ENCODE data around the gene FHIT. TPM values are rescaled to one million over a fixed set of nuclear protein-coding genes. Genes with fewer than 3 reads are reported as not detected.

The FHIT gene
- total RNA-seq, 4 donors from 2014 or later: 5.0 to 15.3 (median 8.3) TPM

DNA sequence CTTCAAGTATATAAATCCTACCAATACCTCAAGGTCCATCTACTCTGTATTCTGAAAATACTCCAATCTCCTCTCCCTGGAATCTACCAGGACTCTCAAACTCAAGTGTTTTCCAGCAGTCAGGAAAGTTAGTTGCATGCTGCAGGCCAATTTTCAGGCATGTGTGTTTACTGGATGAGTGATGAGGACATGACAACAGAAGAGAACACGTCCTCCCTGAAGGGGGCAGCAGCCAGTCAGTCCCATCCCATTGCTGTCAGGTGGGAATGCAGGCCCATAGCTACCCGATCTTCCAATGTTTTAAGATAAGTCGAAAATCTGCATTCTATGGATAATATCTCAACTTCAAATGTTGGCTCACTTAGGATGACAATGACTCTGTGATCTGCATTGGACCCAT, 496.2 kb downstream of the FHIT start:
- intact Hi-C loops (cut with DNase I; ENCODE audit: low total_unique reads): no loop called here
- no peak overlapping the region for H3K4me3 ChIP-seq (ENCODE audit: low read depth, poor library complexity, severe bottlenecking)
- no peak for TF ChIP-seq POLR2A (IDR thresholded peaks at IDR 0.05)
- TF ChIP-seq, protein P1, sequence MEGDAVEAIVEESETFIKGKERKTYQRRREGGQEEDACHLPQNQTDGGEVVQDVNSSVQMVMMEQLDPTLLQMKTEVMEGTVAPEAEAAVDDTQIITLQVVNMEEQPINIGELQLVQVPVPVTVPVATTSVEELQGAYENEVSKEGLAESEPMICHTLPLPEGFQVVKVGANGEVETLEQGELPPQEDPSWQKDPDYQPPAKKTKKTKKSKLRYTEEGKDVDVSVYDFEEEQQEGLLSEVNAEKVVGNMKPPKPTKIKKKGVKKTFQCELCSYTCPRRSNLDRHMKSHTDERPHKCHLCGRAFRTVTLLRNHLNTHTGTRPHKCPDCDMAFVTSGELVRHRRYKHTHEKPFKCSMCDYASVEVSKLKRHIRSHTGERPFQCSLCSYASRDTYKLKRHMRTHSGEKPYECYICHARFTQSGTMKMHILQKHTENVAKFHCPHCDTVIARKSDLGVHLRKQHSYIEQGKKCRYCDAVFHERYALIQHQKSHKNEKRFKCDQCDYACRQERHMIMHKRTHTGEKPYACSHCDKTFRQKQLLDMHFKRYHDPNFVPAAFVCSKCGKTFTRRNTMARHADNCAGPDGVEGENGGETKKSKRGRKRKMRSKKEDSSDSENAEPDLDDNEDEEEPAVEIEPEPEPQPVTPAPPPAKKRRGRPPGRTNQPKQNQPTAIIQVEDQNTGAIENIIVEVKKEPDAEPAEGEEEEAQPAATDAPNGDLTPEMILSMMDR (IDR thresholded peaks at IDR 0.05): no peak
- DNase-seq (ENCODE audit: low spot score in 2 of 2): no peak
- 70 to 83% methylated on average over 3 of the region's 3 CpGs for WGBS, 2 donors

DNA sequence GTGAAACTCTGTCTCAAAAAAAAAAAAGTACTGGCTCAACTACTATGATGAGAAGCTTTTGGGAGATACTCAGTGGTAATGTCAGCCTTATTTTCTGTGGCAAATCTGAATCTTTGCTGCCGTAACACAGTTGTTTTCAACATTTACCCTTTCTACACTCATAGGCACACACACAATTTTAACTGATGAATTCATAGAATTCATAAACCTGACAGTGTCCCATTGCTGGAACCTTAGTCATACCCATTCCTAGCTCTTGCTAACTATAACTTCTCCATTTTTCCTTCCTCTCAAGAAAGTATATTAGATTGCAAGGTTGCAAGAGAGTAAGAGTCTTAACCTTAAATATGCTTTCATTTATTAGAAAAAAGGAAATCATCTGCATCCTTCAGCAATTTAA, 496.6 kb downstream of the FHIT start:
- DNase-seq (ENCODE audit: low spot score in 2 of 2): no peak
- H3K4me3 ChIP-seq (ENCODE audit: low read depth, poor library complexity, severe bottlenecking): no peak overlapping the region
- WGBS, 2 donors: 92 to 97% methylated on average over 1 of the region's 1 CpG
- TF ChIP-seq POLR2A (IDR thresholded peaks at IDR 0.05): no peak
- TF ChIP-seq, protein P1 (IDR thresholded peaks at IDR 0.05): no peak
- intact Hi-C loops (cut with DNase I; ENCODE audit: low total_unique reads): loop anchor here (5.0 kb wide), 1 partner anchor 107 kb away; no protein-coding TSS in a partner anchor

GRCh38 chr3:60752809-60753208, 498.4 kb downstream of the FHIT start:
- DNase-seq (ENCODE audit: low spot score in 2 of 2): no peak
- H3K4me3 ChIP-seq (ENCODE audit: low read depth, poor library complexity, severe bottlenecking): no peak overlapping the region
- no peak for TF ChIP-seq POLR2A (IDR thresholded peaks at IDR 0.05)
- TF ChIP-seq, protein P1 (IDR thresholded peaks at IDR 0.05): no peak
- WGBS, 2 donors: 49 to 60% methylated on average over 3 of the region's 3 CpGs
- intact Hi-C loops (cut with DNase I; ENCODE audit: low total_unique reads): loop anchor here (5.0 kb wide), 1 partner anchor 106 kb away; no protein-coding TSS in a partner anchor

- no peak overlapping the region for H3K4me3 ChIP-seq (ENCODE audit: low read depth, poor library complexity, severe bottlenecking)
- WGBS, 2 donors: 57 to 68% methylated on average over 3 of the region's 3 CpGs
- DNase-seq (ENCODE audit: low spot score in 2 of 2): no peak
- intact Hi-C loops (cut with DNase I; ENCODE audit: low total_unique reads): no loop called here
- TF ChIP-seq POLR2A (IDR thresholded peaks at IDR 0.05): no peak
- TF ChIP-seq, protein P1 (IDR thresholded peaks at IDR 0.05): no peak
Observed at GRCh38 chr3:60746695-60747416, 504.4 kb downstream of the FHIT start.

DNA sequence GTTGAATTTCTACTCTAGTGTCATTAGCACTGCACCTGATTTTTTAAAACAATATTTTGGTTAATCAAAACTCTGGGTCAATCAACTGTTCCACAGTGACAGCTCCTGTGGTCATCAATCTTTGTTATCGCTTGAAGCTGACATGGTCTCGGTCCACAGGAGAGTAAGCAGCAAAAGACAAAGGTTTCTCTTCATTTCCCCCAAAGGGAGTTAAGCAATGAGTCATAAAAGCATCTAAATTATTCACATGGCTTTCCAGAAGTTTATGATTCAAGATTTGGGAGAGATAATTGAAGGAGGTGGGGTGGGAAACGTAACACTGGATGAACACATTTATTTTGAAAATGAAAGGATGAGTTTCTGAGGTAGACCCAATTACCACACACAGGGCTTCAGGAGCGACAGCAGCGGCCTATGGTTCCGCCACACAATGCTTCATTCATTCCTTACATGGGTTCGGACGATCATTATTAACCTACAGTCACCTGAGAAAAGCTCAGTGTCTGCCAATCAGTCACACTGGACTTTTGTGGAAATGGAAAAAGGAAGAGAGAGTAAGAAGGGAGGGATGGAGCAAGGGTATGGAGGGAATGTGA, 505.1 kb downstream of the FHIT start:
- DNase-seq (ENCODE audit: low spot score in 2 of 2): no peak
- H3K4me3 ChIP-seq (ENCODE audit: low read depth, poor library complexity, severe bottlenecking): no peak overlapping the region
- TF ChIP-seq POLR2A (IDR thresholded peaks at IDR 0.05): no peak
- TF ChIP-seq, protein P1 (IDR thresholded peaks at IDR 0.05): no peak
- 85 to 88% methylated on average over 8 of the region's 8 CpGs for WGBS, 2 donors
- intact Hi-C loops (cut with DNase I; ENCODE audit: low total_unique reads): no loop called here
